ENCODE data around the gene PNCK.
"Not testable (repeated sequence)": the region's sequence is repeated elsewhere in the genome, so short reads cannot be mapped to it uniquely, and the experiment has no call there.

PNCK gene

GRCh38 chrX:153706799-153707198, 33.2 kb upstream of the PNCK start:
- Histone ChIP-seq H3K27me3 (ENCODE audit: control insufficient read depth in 5 of 5, insufficient read depth in 4 of 5, low read length in 5 of 5) (peaks cover 0 to 14% (median 3%) of the 10 kb centered on the region in 5 donors), H3K27ac (ENCODE audit: low read depth, low read length) (no peak overlapping the region), H3K9ac (ENCODE audit: low read length in 5 of 5) (no peak overlapping the region), H3K4me1 (ENCODE audit: control insufficient read depth in 5 of 5, insufficient read depth in 5 of 5, low read length in 5 of 5) (peaks cover 0 to 15% (median 6%) of the 10 kb centered on the region in 5 donors), H3K4me3 (ENCODE audit: low read depth in 1 of 5, low read length in 5 of 5) (no peak overlapping the region), H3K36me3 (ENCODE audit: control insufficient read depth in 5 of 5, insufficient read depth in 5 of 5, low read length in 5 of 5) (peaks cover 0 to 53% (median 23%) of the 10 kb centered on the region in 5 donors), H3K9me3 (ENCODE audit: control insufficient read depth in 5 of 5, low read length in 5 of 5) (no peaks in the 10 kb centered on the region)

- peaks cover 0 to 62% (median 33%) of the 10 kb centered on the region in 5 donors for H3K36me3 ChIP-seq (ENCODE audit: control insufficient read depth in 5 of 5, insufficient read depth in 5 of 5, low read length in 5 of 5)
- H3K27ac ChIP-seq (ENCODE audit: low read depth, low read length); H3K4me3 ChIP-seq (ENCODE audit: low read depth in 1 of 5, low read length in 5 of 5); H3K9ac ChIP-seq (ENCODE audit: low read length in 5 of 5); H3K9me3 ChIP-seq (ENCODE audit: control insufficient read depth in 5 of 5, low read length in 5 of 5): not testable (repeated sequence)
- peaks cover 0 to 13% (median 3%) of the 10 kb centered on the region in 5 donors for H3K27me3 ChIP-seq (ENCODE audit: control insufficient read depth in 5 of 5, insufficient read depth in 4 of 5, low read length in 5 of 5)
- H3K4me1 ChIP-seq (ENCODE audit: control insufficient read depth in 5 of 5, insufficient read depth in 5 of 5, low read length in 5 of 5): peaks cover 0 to 23% (median 6%) of the 10 kb centered on the region in 5 donors
These were observed 31.9 kb upstream of the PNCK start for GRCh38 chrX:153705403-153706060.

GRCh38 chrX:153704631-153705402, 31.2 kb upstream of the PNCK start:
- not testable (repeated sequence) for H3K27me3 ChIP-seq (ENCODE audit: control insufficient read depth in 5 of 5, insufficient read depth in 4 of 5, low read length in 5 of 5); H3K9ac ChIP-seq (ENCODE audit: low read length in 5 of 5); H3K4me3 ChIP-seq (ENCODE audit: low read depth in 1 of 5, low read length in 5 of 5); H3K27ac ChIP-seq (ENCODE audit: low read depth, low read length); H3K9me3 ChIP-seq (ENCODE audit: control insufficient read depth in 5 of 5, low read length in 5 of 5)
- peaks cover 0 to 56% (median 32%) of the 10 kb centered on the region in 5 donors for H3K36me3 ChIP-seq (ENCODE audit: control insufficient read depth in 5 of 5, insufficient read depth in 5 of 5, low read length in 5 of 5)
- peaks cover 0 to 28% (median 6%) of the 10 kb centered on the region in 5 donors for H3K4me1 ChIP-seq (ENCODE audit: control insufficient read depth in 5 of 5, insufficient read depth in 5 of 5, low read length in 5 of 5)

GRCh38 chrX:153704021-153704526, 30.5 kb upstream of the PNCK start:
- Histone ChIP-seq H3K27me3 (ENCODE audit: control insufficient read depth in 5 of 5, insufficient read depth in 4 of 5, low read length in 5 of 5) (peaks cover 0 to 10% (median 2%) of the 10 kb centered on the region in 5 donors), H3K4me3 (ENCODE audit: low read depth in 1 of 5, low read length in 5 of 5) (no peak overlapping the region), H3K9ac (ENCODE audit: low read length in 5 of 5) (no peak overlapping the region), H3K9me3 (ENCODE audit: control insufficient read depth in 5 of 5, low read length in 5 of 5) (no peaks in the 10 kb centered on the region), H3K36me3 (ENCODE audit: control insufficient read depth in 5 of 5, insufficient read depth in 5 of 5, low read length in 5 of 5) (peaks cover 0 to 54% (median 32%) of the 10 kb centered on the region in 5 donors), H3K4me1 (ENCODE audit: control insufficient read depth in 5 of 5, insufficient read depth in 5 of 5, low read length in 5 of 5) (peaks cover 0 to 28% (median 6%) of the 10 kb centered on the region in 5 donors), H3K27ac (ENCODE audit: low read depth, low read length) (no peak overlapping the region)

GRCh38 chrX:153703036-153703370, 29.4 kb upstream of the PNCK start:
- peaks cover 0 to 60% (median 35%) of the 10 kb centered on the region in 5 donors for H3K36me3 ChIP-seq (ENCODE audit: control insufficient read depth in 5 of 5, insufficient read depth in 5 of 5, low read length in 5 of 5)
- no peak overlapping the region for H3K4me3 ChIP-seq (ENCODE audit: low read depth in 1 of 5, low read length in 5 of 5)
- peaks cover 0 to 24% (median 3%) of the 10 kb centered on the region in 5 donors for H3K4me1 ChIP-seq (ENCODE audit: control insufficient read depth in 5 of 5, insufficient read depth in 5 of 5, low read length in 5 of 5)
- H3K27ac ChIP-seq (ENCODE audit: low read depth, low read length): no peak overlapping the region
- H3K27me3 ChIP-seq (ENCODE audit: control insufficient read depth in 5 of 5, insufficient read depth in 4 of 5, low read length in 5 of 5): peaks cover 0 to 12% (median 2%) of the 10 kb centered on the region in 5 donors
- H3K9ac ChIP-seq (ENCODE audit: low read length in 5 of 5): no peak overlapping the region
- H3K9me3 ChIP-seq (ENCODE audit: control insufficient read depth in 5 of 5, low read length in 5 of 5): no peaks in the 10 kb centered on the region

- no peaks in the 10 kb centered on the region for H3K9me3 ChIP-seq (ENCODE audit: control insufficient read depth in 5 of 5, low read length in 5 of 5)
- no peak overlapping the region for H3K4me3 ChIP-seq (ENCODE audit: low read depth in 1 of 5, low read length in 5 of 5)
- H3K27me3 ChIP-seq (ENCODE audit: control insufficient read depth in 5 of 5, insufficient read depth in 4 of 5, low read length in 5 of 5): peaks cover 0 to 12% (median 2%) of the 10 kb centered on the region in 5 donors
- H3K9ac ChIP-seq (ENCODE audit: low read length in 5 of 5): no peak overlapping the region
- peaks cover 0 to 65% (median 35%) of the 10 kb centered on the region in 5 donors for H3K36me3 ChIP-seq (ENCODE audit: control insufficient read depth in 5 of 5, insufficient read depth in 5 of 5, low read length in 5 of 5)
- H3K4me1 ChIP-seq (ENCODE audit: control insufficient read depth in 5 of 5, insufficient read depth in 5 of 5, low read length in 5 of 5): peaks cover 0 to 22% (median 3%) of the 10 kb centered on the region in 5 donors
- H3K27ac ChIP-seq (ENCODE audit: low read depth, low read length): no peak overlapping the region
These were observed 28.9 kb upstream of the PNCK start for GRCh38 chrX:153702336-153703035.

- Histone ChIP-seq H3K27me3 (ENCODE audit: control insufficient read depth in 5 of 5, insufficient read depth in 4 of 5, low read length in 5 of 5) (peaks cover 0 to 11% (median 2%) of the 10 kb centered on the region in 5 donors), H3K4me1 (ENCODE audit: control insufficient read depth in 5 of 5, insufficient read depth in 5 of 5, low read length in 5 of 5) (peaks cover 0 to 20% (median 3%) of the 10 kb centered on the region in 5 donors), H3K9me3 (ENCODE audit: control insufficient read depth in 5 of 5, low read length in 5 of 5) (no peaks in the 10 kb centered on the region), H3K9ac (ENCODE audit: low read length in 5 of 5) (no peak overlapping the region), H3K36me3 (ENCODE audit: control insufficient read depth in 5 of 5, insufficient read depth in 5 of 5, low read length in 5 of 5) (peaks cover 0 to 73% (median 37%) of the 10 kb centered on the region in 5 donors), H3K4me3 (ENCODE audit: low read depth in 1 of 5, low read length in 5 of 5) (no peak overlapping the region), H3K27ac (ENCODE audit: low read depth, low read length) (no peak overlapping the region)
These were observed 28.1 kb upstream of the PNCK start for GRCh38 chrX:153701706-153702105.

- peaks cover 0 to 8% (median 2%) of the 10 kb centered on the region in 5 donors for H3K27me3 ChIP-seq (ENCODE audit: control insufficient read depth in 5 of 5, insufficient read depth in 4 of 5, low read length in 5 of 5)
- no peak overlapping the region for H3K4me3 ChIP-seq (ENCODE audit: low read depth in 1 of 5, low read length in 5 of 5)
- no peak overlapping the region for H3K9ac ChIP-seq (ENCODE audit: low read length in 5 of 5)
- H3K9me3 ChIP-seq (ENCODE audit: control insufficient read depth in 5 of 5, low read length in 5 of 5): no peaks in the 10 kb centered on the region
- peaks cover 0 to 18% (median 0%) of the 10 kb centered on the region in 5 donors for H3K4me1 ChIP-seq (ENCODE audit: control insufficient read depth in 5 of 5, insufficient read depth in 5 of 5, low read length in 5 of 5)
- no peak overlapping the region for H3K27ac ChIP-seq (ENCODE audit: low read depth, low read length)
- H3K36me3 ChIP-seq (ENCODE audit: control insufficient read depth in 5 of 5, insufficient read depth in 5 of 5, low read length in 5 of 5): peaks cover 0 to 78% (median 37%) of the 10 kb centered on the region in 5 donors
These were observed 27.4 kb upstream of the PNCK start for GRCh38 chrX:153700967-153701366.

- Histone ChIP-seq H3K9ac (ENCODE audit: low read length in 5 of 5) (no peak overlapping the region), H3K36me3 (ENCODE audit: control insufficient read depth in 5 of 5, insufficient read depth in 5 of 5, low read length in 5 of 5) (peaks cover 0 to 80% (median 37%) of the 10 kb centered on the region in 5 donors), H3K27ac (ENCODE audit: low read depth, low read length) (no peak overlapping the region)
These were observed 26.8 kb upstream of the PNCK start for GRCh38 chrX:153700376-153700945.

More at GRCh38 chrX:153700376-153700945, 26.8 kb upstream of the PNCK start:
- Histone ChIP-seq H3K9me3 (ENCODE audit: control insufficient read depth in 5 of 5, low read length in 5 of 5) (no peaks in the 10 kb centered on the region), H3K4me3 (ENCODE audit: low read depth in 1 of 5, low read length in 5 of 5) (no peak overlapping the region), H3K27me3 (ENCODE audit: control insufficient read depth in 5 of 5, insufficient read depth in 4 of 5, low read length in 5 of 5) (peaks cover 0 to 8% (median 2%) of the 10 kb centered on the region in 5 donors), H3K4me1 (ENCODE audit: control insufficient read depth in 5 of 5, insufficient read depth in 5 of 5, low read length in 5 of 5) (peaks cover 0 to 18% (median 0%) of the 10 kb centered on the region in 5 donors)
